GM18858 (cell line): ENCODE data around the gene PRR16.
"Not testable (repeated sequence)": the region's sequence is repeated elsewhere in the genome, so short reads cannot be mapped to it uniquely, and the experiment has no call there.

Experiments used
- ATAC-seq: cut with Tn5 transposase; IDR thresholded peaks from one replicate; pipeline ENCODE4 v1.9.1; 2021; ENCODE audit not compliant: unreplicated experiment

Gene PRR16

DNA sequence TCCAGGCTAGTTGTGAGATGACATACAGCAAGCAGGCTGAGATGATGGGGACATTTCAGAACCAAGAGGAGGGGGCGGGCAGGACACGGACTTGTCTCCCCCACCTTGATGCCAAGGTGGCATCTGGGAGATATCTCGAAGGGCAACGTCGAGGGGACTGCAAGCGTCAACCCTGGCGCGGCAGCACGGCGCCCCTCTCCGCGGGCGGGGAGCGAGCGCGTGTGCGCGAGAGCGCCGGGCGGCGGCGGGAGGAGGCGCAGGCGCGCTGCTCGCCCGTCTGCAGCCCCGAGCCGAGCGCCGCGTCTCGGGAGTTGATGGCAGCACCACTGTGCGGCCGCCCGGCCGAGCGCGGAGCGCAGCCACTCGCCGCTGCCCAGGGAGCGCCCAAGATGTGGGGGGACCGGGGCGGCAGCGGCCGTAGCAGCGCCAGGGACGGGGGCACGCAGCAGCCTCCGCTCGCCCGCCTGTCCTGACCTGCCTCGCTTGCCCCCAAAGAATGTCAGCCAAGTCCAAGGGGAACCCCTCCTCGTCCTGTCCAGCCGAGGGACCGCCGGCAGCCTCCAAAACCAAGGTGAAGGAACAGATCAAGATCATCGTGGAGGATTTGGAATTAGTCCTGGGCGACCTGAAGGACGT is at the start of gene PRR16:
PRR16 (plus strand) TSS at position 310 of the 636 bp plus-strand sequence.
- ATAC-seq = peak; percentile 71

DNA sequence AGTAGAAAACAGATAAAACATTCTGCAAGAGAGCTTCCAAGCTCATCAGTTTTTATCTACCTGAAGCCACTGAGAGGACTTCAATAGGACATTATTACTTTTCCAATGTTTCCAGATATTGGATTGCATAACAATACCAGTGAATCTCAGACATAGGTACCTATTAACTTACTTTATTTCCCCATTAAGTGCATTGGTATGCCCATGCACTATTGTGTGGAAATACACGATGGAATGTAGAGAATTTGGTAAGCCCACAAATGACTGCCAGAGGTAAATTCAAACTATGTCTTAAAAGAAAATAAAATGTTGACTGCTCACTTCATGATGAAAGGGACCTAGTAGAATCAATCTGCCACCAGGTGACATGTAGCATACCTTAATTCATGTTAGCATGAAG is 48.1 kb upstream of the PRR16 start:
- ATAC-seq = no peak

DNA sequence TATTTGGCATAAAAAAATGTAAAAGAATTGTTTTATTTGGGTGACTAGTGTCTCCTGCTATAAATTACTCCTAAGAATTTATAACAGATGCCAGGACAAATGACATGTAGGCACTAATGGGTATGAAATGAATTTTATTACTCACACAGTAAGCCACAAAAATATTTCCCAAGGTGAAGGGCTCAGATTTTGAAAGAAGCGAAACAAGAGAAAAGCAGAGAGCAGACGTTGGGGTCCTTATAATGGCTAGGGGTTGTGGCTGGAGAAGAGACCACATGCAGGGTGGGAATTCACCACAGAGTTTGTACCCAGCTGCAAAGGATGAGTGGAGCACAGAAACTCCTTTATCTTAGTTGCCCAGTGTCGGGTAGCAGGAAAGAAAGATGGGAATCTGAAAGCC is 45.0 kb upstream of the PRR16 start:
- ATAC-seq = no peak

DNA sequence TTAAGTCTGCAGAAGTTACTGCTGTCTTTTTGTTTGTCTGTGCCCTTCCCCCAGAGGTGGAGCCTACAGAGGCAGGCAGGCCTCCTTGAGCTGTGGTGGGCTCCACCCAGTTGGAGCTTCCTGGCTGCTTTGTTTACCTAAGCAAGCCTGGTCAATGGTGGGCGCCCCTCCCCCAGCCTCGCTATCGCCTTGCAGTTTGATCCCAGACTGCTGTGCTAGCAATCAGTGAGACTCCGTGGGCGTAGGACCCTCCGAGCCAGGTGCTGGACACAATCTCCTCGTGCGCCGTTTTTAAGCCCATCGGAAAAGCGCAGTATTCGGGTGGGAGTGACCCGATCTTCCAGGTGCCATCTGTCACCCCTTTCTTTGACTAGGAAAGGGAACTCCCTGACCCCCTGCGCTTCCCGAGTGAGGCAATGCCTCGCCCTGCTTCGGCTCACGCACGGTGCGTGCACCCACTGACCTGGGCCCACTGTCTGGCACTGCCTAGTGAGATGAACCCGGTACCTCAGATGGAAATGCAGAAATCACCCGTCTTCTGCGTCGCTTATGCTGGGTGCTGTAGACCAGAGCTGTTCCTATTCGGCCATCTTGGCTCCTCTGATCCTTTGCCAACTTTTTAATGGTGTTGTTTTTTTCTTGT is 37.3 kb upstream of the PRR16 start:
- ATAC-seq = not testable (repeated sequence)

DNA sequence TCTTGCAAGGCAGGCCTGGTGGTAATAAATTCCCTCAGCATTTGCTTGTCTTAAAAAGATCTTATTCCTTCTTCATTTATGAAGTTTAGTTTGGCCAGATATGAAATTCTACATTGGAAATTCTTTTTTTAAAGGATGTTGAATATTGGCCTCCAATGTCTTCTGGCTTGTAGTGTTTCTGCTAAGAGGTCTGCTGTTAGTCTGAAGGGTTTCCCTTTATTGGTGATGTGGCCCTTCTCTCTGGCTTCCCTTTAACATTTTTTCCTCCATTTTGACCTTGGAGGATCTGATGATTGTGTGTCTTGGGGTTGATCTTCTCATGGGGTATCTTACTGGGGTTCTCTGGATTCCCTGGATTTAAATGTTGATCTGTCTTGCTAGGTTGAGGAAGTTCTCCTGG is 33.5 kb upstream of the PRR16 start:
- no peak for ATAC-seq

DNA sequence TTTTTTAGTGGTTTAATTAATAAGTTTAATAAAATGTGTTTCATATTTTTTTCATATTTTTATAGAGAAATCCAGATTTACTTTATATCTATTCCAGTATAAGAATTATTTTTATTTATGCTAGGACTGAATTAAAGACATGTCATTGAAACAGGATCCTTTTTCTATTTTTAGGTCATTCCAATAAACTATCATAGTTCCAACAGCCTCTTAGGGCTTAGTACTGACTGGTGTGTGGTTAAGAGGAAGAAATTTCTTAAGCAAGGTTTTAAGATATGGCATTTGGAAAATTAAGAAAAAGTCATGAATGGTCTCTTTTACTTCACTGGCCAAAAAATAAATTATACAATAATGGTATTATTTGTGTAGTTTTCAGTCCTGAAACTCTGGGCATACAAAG is 31.2 kb upstream of the PRR16 start:
- ATAC-seq = no peak

DNA sequence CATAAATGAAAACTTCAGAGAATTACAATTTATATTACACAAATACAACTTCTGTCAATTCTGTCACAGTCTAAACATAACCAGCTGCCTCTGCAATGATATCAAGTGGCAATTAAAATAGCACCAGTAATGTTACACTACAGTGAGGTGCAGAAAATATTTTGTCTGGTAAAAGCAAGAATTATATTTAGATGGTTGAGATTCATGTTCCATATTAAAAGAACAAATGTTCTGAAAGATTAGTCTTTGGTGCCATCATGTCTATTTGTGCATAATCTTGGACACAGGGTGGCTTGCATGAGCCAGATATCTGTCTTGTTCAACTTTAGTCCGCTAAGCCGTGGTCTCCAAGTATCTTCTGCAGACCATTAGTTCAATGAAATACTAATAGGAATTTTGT is 29.0 kb upstream of the PRR16 start:
- no peak for ATAC-seq

DNA sequence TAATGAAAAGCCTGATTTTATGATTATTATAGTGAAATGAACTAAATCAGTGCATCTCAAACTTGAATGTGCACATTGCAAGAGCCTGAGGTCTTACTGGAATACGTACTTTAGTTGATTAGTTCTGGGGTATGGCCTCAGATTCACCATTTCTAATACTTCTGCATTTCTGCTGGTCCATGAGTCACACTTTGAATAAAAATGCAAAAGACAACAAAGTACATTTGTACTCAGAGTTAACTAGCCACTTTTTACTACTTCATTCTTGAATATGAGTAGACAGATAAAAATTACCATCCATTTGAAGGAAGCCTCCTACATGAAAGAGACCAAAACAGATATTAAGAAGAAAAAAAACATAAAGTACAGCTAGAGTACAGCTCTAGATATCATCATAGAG is 27.1 kb upstream of the PRR16 start:
- no peak for ATAC-seq

DNA sequence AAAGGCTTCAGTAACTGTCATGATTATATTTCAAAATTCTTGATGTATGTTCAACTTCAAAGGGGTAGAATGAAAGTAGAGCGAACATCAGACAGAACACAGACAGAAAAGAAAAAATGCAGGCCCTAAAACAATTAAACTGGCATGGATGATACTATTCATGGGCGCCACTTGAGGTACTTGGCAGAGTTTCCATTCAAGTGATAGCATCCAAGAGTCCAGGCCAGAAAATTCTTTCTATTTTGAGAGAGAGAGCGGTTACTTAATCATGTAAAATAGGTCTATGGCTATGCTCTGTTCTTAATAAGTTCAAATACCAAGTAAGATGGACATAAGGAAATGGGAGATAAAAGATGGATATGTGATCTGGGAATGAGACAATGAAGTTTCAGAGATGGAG is 21.4 kb upstream of the PRR16 start:
- no peak for ATAC-seq

DNA sequence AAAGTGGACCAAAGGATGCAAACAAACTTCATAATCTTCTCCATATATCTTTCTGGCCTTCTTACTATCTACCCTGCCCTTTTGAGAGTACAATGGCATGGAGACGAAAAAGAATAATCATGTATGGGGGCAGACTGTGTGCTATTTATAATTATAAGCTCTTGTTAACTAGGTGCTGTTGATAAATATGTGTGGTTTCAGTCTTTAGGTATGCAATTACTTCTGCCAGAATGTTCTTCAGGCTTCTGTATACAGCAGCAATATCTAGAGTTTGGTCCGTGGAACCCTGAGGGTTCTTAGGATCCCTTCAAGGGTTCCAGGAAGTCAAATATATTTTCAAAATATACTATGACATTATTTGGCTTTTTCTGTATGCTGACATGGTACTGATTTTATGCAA is 20.5 kb upstream of the PRR16 start:
- no peak for ATAC-seq

DNA sequence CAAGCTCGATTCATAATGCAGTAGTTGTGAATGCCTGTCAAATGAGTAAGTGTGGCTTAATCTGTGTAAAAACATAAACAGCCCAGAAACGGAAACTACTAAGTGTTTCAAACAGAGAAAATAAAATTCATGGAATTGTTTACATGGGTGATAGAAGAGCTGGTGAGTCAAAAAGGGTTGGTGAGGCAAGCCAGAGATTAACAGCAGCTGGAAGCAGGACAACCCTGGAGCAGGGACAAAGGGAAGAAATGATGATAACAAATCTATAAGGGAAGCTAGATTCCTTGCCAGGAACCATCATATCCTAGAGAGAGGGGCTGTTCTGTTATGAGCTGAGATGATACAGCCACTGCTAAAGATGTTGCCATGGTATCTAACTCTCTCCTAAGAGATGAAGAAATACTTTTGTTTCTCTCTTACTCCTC is 18.0 kb upstream of the PRR16 start:
- no peak for ATAC-seq

DNA sequence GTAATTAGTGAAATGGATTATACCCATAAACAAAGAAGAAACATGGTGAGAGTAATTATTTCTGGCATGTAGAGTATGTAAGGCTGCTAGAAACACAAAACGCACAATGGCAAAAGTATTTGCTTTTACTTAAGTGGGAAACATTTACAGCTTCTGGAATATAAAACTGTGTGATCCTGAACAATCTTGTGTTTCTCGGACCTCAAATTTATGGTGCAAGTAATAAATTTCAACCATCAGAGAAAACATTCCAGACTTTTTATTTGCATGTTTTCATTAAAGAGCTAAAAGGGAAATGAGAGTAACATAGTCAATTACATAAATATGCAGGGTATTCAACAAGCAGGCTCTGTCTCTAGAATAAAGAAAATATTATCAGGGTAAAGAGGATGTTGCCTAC is 17.2 kb upstream of the PRR16 start:
- no peak for ATAC-seq

DNA sequence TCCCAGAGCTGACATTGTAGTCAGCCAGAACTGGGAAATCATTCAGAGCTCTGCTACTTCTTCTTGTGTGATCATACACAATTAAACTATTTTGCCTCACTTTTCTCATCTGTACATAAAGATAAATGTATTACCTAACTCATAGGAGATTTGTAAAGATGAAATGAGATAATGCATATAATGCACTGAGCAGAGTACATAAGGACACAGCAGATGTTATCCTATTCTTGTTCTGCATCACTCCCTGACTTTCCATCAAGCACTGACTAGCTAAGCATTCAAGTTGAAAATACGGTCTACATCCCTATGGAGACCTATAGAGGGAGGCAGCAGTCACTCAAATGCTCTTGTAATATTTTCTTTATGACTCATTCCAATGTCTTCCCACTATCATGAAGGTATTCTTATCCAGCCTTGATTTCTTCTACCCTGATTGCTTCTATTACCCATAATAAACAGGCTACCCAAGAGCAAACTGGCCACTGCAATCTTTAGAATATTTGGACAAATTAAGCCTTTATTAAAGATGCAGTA is 16.3 kb upstream of the PRR16 start:
- ATAC-seq = no peak

DNA sequence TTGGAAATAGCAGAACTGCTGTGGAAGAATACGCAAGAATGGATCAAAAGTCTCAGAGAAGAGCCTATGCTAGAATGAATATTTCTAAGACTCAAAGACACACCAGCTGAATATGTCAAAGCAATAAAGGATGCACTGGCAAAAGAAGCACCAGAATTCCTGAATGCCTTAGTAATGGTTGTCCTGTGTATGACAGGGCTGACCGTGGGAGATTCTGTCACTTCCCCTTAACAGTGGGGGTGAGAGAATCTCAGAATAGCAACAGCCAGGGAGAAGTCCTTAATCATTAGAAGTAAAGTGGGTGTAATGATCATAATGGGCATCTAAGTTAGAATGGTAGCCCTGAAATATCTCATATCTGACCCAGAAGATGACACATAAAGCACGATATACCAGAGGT is 14.6 kb upstream of the PRR16 start:
- ATAC-seq = no peak

DNA sequence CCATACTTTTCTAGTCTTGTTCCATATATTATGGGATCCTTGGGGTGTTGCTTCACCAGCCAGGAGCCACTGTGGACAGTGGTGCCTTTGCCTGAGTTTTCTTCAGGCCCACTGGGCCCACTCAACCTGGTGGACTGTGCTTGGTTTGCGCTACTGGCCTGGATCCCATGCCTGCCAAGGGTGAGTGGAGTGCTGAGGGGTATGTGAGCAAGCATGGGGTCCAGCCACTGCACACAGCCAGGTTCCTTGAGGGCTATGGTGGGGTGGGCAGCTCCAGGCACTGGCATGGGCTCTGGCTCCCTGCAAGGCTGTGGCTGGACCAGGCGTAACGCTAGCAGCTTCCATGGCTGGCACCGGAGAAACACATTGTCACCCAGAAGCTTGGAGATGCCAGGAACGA is 13.2 kb upstream of the PRR16 start:
- no peak for ATAC-seq

DNA sequence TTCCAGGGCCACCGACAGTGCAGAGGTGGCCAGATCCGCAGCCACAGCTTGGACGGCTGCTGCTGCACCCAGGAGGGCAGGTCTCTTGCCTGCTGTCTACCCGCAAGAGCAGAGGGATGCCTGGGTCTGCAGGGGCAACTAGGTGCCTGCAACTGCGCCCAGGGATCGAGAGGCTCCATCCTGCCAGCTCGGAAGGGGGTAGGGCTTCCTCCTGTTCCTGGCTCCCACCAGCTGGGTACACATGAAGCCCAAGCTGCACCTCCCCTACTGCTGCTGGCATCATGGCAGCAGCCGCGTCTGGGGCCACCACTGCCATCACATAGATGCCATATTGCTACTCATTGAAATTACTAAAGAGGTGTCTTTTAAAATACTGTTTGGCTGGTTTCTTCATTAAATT is 12.7 kb upstream of the PRR16 start:
- no peak for ATAC-seq

DNA sequence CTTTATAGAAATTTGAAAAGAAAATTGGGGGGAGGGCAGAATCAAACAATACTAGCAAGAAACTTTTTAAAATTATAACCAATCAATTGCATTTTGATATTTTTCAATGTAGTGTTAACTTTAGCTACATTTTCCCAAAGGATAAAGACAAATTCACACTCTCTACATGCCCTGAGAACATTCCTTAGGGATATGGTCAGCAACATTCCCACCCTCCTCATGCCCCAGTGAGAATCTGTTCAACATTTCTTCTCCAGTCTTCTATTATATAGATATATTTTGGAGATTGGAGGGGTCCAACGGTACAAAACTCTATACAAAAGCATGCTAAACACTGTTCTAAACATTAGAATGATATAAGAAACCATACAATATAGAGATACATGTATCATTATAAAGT is 11.6 kb upstream of the PRR16 start:
- no peak for ATAC-seq

DNA sequence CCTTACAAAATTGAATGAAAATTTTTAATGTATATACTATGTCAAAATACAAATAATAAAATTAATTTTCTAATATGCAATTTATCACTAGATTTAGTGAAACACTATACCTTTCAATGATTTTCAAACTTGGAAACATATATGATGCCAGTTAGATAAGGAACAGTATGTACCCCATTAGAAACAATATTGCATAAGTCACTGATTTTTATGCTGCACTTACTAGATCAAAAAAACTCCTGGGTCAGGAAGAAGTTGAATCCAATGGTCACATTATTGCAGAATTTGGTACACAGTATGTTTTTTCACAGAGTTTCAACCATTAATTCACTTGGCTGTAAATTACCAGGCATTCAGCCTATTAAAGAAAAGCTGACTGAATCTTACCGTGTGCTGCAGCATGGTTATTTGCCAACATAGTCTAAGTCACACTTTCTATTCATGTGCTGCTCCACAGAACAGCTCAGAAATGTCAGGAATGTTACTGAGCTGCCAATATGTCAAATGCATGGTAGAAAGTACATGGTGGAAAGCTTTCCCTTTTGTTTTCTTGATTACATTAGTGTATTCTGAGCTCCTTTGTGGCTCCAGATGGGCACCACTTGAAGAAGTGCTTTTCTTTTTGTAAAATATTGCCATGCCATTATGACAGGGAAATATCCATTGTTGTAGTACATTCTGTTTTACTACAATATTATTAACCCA is 9.9 kb upstream of the PRR16 start:
- ATAC-seq = no peak

DNA sequence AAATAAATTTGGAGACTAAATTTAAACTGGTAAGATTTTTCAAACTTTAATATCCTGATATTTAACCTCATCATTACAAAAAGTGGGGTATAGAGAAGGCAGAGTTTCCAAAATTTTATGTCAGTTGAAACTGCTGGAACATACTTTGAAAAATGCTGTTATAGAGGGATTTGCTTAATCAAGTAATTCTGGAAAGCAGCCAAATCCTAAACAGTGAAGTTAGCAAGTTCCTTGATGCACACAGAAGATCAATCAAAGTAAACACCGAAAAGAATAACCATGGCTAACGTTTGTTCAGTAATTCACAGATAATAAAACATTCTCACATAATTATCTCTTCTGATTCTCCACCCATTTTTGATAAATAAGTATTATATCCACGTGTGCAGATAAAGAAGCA is 8.1 kb upstream of the PRR16 start:
- no peak for ATAC-seq

DNA sequence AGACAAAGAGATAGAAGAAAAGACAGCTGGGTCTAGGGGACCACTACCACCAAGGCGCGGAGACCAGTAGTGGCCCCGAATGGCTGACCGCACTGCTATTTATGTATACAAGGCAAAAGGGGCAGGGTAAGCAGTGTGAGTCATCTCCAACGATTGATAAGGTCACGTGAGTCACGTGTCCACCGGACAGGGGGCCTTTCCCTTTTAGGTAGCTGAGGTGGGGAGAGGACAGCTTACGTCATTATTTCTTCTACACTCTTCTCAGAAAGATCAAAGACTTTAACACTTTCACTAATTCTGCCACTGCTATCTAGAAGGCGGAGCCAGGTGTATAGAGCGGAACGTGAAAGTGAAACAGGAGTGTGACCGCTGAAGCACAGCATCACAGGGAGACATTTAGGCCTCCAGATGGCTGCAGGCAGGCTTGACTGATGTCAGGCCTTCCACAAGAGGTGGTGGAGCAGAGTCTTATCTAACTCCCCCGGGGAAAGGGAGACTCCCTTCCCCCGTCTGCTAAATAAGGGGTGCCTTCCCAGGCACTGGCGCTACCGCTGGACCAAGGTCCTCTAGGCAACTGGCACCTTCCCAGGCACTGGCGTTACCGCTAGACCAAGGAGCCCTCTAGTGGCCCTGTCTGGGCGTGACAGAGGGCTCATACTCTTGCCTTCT is 6.1 kb upstream of the PRR16 start:
- peak; percentile 92 for ATAC-seq

DNA sequence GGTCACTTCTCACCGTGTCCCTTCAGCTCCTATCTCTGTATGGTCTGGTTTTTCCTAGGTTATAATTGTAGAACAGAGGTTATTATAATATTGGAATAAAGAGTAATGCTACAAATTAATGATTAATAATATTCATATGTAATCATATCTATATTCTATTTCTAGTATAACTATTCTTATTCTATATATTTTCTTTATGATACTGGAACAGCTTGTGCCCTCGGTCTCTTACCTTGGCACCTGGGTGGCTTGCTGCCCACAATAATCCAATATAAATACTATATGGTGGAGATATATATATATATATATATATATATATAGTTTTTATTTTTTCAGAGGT is 5.6 kb upstream of the PRR16 start:
- ATAC-seq = not testable (repeated sequence)

DNA sequence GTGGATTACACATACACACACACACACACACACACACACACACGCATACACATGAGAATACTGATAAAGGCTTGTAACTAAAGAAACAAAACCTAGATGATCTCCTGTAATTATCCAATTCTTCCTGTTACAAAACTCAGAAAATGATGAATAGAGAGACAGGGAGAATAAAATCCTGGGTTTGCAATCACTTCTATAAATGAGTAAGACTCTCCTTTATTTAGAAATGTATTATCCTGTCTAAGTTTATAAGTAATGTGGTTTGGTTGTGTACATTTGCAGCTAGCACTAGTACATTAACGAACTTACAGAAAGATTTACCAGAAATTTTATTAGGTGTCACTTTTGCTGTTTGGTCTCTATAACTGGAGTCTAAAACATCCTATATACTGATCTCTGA is 2.8 kb upstream of the PRR16 start:
- no peak for ATAC-seq
